ENCODE results near the gene AQP5. TPM values are rescaled to one million over a fixed set of nuclear protein-coding genes. Genes with fewer than 3 reads are reported as not detected.

Gene AQP5
- total RNA-seq, 2 donors from 2014 or later: 1.0 to 1.3 TPM

DNA sequence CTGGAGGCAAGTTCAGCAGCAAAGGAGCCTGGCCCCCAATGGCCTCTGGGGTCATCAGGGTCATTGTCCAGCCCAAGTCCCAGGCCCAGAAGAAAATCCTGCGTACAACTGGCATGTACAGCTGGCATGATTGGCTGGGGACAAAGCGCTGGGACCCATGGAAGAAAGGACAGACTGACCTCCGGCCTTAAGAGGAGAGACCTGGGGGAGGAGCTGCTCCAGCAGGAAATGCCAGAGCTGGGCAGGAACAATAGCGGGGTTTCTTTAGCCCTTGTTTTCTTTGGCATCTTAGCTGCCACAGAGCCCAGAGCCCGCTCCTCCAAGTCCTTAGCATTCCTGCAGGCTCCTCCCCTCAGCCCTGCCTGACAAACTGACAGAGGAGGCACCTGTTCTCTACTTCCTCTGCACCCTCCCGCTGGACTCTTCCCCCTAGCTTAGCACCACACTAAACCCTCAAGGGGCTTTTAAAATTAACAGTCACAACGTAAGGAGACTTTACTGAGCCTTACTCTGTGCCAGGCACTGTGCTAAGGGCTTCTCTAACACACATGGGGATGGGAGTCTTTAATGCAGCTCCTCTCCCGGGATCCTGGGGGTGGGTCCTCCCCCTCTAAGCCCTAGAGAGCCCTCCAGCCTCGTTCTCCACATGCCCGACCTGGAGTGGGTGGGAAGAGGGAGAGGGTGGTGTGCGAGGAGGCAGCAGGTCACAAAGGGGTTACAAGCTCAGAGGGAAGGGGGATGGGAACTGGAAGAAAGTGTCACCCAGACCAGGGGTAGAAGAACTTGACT lies 1.8 kb upstream of the AQP5 start:
- DNase-seq (no peak), ATAC-seq (no peak)
- intact Hi-C loops (cut with DNase I): loop anchor here in 1 of 2 donors (10.0 kb wide), 1 partner anchor 85 kb away; no protein-coding TSS in a partner anchor

DNA sequence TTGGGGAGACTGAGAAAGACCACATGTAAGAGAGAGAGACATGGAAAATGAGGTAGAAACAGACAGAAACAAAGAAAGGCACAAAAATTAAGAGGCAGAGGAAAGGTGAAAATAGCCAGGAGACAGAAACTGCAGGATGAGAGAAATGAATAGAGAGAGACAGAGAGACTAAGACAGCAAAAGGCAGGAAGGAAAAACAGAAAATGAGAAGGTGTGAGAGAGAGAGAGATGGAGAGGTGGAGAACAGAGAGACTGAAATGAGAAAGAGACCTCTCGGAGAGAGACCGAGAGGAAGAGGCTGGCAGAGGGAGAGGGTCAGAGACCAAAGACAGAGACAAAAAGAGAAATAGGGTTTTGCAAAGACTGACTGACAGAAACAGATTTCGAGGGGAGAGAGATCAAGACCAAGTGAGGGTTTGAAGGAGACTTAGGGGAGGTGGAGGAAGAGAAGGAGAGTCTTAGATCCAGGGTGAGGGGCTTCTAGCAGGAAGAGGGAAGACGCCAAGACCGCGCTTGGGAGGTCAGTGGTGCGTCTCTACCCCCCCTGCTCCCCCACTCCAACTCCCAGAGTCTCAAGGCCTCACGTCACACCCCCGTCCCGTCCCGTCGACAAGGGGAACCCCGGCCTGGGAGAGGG lies 1.1 kb upstream of the AQP5 start:
- DNase-seq: no peak
- ATAC-seq: no peak
- intact Hi-C loops (cut with DNase I): no loop called here

DNA sequence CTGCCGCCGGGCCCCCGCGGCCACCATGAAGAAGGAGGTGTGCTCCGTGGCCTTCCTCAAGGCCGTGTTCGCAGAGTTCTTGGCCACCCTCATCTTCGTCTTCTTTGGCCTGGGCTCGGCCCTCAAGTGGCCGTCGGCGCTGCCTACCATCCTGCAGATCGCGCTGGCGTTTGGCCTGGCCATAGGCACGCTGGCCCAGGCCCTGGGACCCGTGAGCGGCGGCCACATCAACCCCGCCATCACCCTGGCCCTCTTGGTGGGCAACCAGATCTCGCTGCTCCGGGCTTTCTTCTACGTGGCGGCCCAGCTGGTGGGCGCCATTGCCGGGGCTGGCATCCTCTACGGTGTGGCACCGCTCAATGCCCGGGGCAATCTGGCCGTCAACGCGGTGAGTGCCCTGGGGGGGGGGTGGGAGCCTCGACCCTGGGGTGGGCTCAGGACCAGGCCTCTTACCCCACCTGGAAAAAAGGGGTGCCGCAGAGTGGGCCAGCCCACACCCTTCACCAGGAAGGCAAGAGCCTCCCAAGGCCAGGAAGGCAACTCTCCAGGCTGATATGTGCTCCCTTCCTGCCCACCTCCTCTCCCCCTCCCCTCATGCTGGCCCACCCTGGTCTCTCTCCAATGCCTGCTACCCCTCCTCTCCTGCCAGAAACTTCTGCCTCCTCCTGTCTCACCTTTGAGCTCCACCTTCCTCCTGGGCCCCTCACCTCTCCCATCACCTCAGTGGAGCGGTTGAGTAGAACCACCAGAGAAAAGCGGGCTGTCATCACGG lies 507 bp downstream of the AQP5 start:
- no peak for DNase-seq
- intact Hi-C loops (cut with DNase I): no loop called here
- ATAC-seq: no peak

DNA sequence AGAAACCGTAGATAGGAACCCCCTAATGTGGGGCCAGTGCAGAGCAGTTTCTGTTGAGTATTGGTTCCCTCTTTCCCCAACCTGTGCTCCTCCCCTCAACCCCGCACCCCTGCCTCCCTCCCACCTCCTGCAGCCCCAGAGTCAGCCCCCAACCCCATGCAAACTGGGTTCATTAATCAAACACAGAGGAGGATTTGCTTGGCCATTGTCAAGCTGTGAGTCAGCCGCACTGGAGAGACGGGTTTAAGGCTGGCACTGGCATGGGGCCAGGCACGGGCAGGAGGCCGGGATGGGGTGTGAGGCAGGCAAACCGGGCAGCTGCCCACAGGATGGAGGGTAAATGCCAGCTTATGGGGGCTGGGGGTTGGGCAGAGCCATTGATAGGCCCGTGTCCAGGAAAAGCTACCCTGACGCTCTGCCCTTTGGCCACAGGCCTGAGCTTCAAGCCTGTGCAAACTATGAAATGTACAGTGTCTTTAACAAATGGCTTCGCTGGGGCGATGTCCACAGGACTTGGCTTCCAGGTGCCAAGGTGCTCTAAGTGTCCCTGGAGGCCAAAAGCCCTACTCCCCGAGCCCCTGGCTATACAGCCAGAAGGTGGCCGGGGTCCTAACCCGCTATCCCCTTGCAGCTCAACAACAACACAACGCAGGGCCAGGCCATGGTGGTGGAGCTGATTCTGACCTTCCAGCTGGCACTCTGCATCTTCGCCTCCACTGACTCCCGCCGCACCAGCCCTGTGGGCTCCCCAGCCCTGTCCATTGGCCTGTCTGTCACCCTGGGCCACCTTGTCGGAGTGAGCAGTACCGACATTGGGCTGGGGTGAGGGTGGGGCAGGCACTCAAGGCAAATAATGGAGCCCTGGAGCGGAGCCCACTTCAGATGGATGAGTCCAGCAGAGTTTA lies 1.4 kb downstream of the AQP5 start:
- ATAC-seq: peak; percentile 39 to 73

GRCh38 chr12:49963976-49964815 lies 2.5 kb downstream of the AQP5 start:
- DNase-seq: no peak
- no peak for ATAC-seq
- intact Hi-C loops (cut with DNase I): loop anchor here in 1 of 2 donors (2.0 kb wide), 1 partner anchor 97 kb away; no protein-coding TSS in a partner anchor

More for the DNA sequence above, 1.4 kb downstream of the AQP5 start:
- DNase-seq: peak; percentile 77
- intact Hi-C loops (cut with DNase I): no loop called here

DNA sequence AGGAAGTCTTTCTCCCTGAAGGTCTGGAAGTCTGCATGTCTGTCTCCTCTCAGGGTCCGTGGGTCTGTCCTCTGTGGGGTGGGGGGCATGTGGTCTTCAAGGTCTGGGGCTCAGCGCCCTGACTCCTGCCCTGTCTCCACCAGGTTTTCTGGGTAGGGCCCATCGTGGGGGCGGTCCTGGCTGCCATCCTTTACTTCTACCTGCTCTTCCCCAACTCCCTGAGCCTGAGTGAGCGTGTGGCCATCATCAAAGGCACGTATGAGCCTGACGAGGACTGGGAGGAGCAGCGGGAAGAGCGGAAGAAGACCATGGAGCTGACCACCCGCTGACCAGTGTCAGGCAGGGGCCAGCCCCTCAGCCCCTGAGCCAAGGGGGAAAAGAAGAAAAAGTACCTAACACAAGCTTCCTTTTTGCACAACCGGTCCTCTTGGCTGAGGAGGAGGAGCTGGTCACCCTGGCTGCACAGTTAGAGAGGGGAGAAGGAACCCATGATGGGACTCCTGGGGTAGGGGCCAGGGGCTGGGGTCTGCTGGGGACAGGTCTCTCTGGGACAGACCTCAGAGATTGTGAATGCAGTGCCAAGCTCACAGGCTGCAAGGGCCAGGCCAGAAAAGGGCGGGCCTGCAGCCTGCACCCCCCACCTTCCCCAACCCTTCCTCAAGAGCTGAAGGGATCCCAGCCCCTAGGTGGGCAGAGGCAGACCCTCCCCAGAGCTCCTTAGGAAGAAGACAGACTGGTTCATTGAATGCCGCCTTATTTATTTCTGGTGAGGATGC lies 3.4 kb downstream of the AQP5 start:
- intact Hi-C loops (cut with DNase I): loop anchor here (2.0 to 5.0 kb wide), 2 partner anchors 92 to 98 kb away; partner anchors contain the start of gene ASIC1 (in 1 of the 2)
- DNase-seq (no peak), ATAC-seq (no peak)

DNA sequence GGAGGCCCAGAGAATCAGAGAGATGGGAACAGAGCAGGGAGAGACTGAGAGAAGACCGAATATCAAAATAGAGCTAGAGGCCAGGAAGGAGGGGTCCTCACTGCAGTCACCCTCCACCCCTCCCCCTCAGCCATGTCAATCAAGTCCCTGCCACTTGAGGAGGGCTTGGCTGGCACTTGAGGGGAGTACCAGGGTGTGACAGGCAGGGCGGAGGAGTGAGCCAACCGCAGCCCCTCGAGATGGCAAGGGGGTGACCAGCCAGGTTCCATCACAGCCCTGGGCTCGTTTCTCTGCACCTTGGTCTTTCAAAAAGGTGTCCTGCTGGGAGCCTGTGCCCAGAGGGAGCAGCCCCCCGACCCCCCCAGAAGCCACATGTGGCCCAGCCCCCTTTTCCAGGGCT lies 4.2 kb downstream of the AQP5 start:
- DNase-seq (no peak), ATAC-seq (no peak)
- intact Hi-C loops (cut with DNase I): loop anchor here (2.0 to 5.0 kb wide), 3 partner anchors 91 to 99 kb away; partner anchors contain the start of gene ASIC1 (in 2 of the 2)

GRCh38 chr12:49966511-49967041 lies 4.9 kb downstream of the AQP5 start:
- DNase-seq (no peak), ATAC-seq (no peak)
- intact Hi-C loops (cut with DNase I): loop anchor here (2.0 to 5.0 kb wide), 2 partner anchors 90 to 91 kb away; partner anchors contain the start of gene ASIC1 (in 2 of the 2)

- DNase-seq: peak; percentile 93
- peak; percentile 78 to 85 for ATAC-seq
- intact Hi-C loops (cut with DNase I): loop anchor here (2.0 to 5.0 kb wide), 2 partner anchors 90 kb away; partner anchors contain the start of gene ASIC1 (in 2 of the 2)
Observed at GRCh38 chr12:49967042-49967776, 5.5 kb downstream of the AQP5 start.

DNA sequence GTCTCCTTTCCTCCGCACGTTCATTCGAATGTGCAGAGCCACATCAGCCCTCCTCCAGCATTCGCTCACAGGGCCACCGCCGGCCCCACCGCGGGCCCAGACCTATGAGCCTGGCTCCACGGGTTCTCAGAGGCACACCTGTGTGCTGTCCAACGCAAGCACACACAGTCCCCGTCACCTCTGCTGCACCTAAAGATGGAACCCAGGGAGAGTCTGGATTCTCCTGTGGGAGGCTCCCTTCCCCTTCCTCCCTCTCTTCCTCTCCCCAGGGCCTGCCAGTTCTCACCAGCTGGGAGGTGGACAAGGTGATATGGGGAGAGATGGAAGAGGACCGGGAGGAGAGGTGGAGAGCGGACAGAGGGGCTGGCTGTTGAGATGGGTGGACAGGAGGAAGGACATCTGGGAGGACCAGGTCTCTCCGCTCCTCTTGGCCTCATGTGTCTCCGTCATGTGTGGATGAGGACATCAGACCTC lies 6.1 kb downstream of the AQP5 start:
- ATAC-seq: no peak
- DNase-seq: no peak
- intact Hi-C loops (cut with DNase I): loop anchor here (2.0 to 5.0 kb wide), 2 partner anchors 89 kb away; partner anchors contain the start of gene ASIC1 (in 2 of the 2)

DNA sequence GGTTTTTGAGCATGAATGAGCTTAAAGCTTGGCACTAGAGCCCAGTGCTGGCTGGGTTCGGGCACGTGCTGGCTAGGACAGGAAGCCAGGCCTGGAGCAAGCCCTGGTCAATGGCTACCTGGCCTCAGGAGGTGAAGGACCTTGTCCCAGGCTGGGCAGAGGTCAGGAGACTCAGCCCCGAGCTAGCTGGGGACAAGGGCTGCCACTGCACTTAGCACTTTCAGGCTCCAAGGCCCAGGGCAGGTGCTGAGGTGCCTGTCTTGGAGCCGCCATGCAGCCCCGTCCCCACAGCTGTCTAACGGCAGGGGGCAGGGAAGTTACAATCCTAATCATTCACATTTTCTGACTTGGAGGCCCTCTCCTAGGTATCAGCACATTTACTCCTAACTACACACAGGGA lies 6.8 kb downstream of the AQP5 start:
- intact Hi-C loops (cut with DNase I): loop anchor here in 1 of 2 donors (5.0 kb wide), 1 partner anchor 89 kb away; the partner anchor contains the start of gene ASIC1
- no peak for ATAC-seq
- DNase-seq: no peak

- ATAC-seq (no peak), DNase-seq (no peak)
- intact Hi-C loops (cut with DNase I): loop anchor here in 1 of 2 donors (5.0 kb wide), 1 partner anchor 88 kb away; the partner anchor contains the start of gene ASIC1
Observed at GRCh38 chr12:49969027-49969426, 7.4 kb downstream of the AQP5 start.

GRCh38 chr12:49969651-49970429 lies 8.2 kb downstream of the AQP5 start:
- intact Hi-C loops (cut with DNase I): loop anchor here (5.0 to 10.0 kb wide), 2 partner anchors 87 to 215 kb away; partner anchors contain the start of gene ASIC1 (in 1 of the 2)
- no peak for DNase-seq
- ATAC-seq: no peak

DNA sequence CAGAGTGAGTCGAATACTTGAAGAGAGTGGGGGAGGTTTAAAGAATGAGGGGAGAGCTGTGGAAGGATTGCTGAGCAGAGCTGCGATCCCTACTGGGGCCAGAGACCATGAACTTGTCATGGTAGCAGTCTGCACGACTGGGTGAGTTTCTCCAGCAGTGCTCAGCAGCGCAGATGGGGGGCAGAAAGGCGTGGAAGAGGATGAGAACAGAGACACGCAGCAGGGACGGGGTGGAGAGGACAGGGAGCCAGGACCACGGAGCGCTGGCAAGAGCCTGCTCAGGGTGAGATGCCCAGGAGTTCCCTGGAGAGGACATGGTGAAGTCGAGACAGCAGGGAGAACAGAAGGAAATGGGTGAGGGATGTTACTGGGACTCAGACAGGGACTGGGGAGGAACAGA lies 9.0 kb downstream of the AQP5 start:
- intact Hi-C loops (cut with DNase I): loop anchor here in 1 of 2 donors (10.0 kb wide), 1 partner anchor 214 kb away; no protein-coding TSS in a partner anchor
- DNase-seq (no peak), ATAC-seq (no peak)
